GM23338 (cell line): ENCODE data around the gene GRAMD1A. TPM values are rescaled to one million over a fixed set of nuclear protein-coding genes. Genes with fewer than 3 reads are reported as not detected.
A peak's percentile ranks its signal among the peaks of the same experiment; 100 is the strongest.
"Not testable (repeated sequence)": the region's sequence is repeated elsewhere in the genome, so short reads cannot be mapped to it uniquely, and the experiment has no call there.

Experiments used
- ATAC-seq: fragments of 200-7000 bp; cut with Tn5 transposase; 3 replicates; pipeline ENCODE4 v1.9.1; 2020
- DNase-seq: peaks from one replicate; pipeline ENCODE4 v3.0.0-alpha.2; 2015; ENCODE audit warnings: low spot score
- H2AFZ ChIP-seq: fragments of 200-600 bp; sonication (generic); 2 replicates; pipeline ENCODE4 v1.8.0; 2016; ENCODE audit warnings: antibody characterized with exemption, mild to moderate bottlenecking, moderate library complexity
- H3F3A ChIP-seq: fragments of 200-600 bp; sonication (generic); replicated peaks from 2 replicates; pipeline ENCODE4 v1.8.0; 2017; ENCODE audit warnings: antibody characterized with exemption, mixed run types, low read depth
- H3K27ac ChIP-seq: fragments of 200-600 bp; sonication (generic); 2 replicates; pipeline ENCODE4 v1.6.1; 2016; ENCODE audit warnings: low read depth
- H3K27me3 ChIP-seq: fragments of 200-600 bp; sonication (generic); 2 replicates; pipeline ENCODE4 v1.8.0; 2016; ENCODE audit warnings: mild to moderate bottlenecking, mixed run types, moderate library complexity; ENCODE audit not compliant: insufficient read depth
- H3K36me3 ChIP-seq: fragments of 200-600 bp; sonication (generic); 2 replicates; pipeline ENCODE4 v1.8.0; 2016; ENCODE audit warnings: mild to moderate bottlenecking; ENCODE audit not compliant: insufficient read depth
- H3K4me1 ChIP-seq: fragments of 200-600 bp; sonication (generic); 2 replicates; pipeline ENCODE4 v1.8.0; 2016; ENCODE audit warnings: mild to moderate bottlenecking, moderate library complexity; ENCODE audit not compliant: insufficient read depth
- H3K4me2 ChIP-seq: fragments of 200-600 bp; sonication (generic); 2 replicates; pipeline ENCODE4 v1.7.1; 2017; ENCODE audit warnings: mixed run types
- H3K4me3 ChIP-seq: fragments of 200-600 bp; sonication (generic); 2 replicates; pipeline ENCODE4 v1.6.1; 2016; ENCODE audit warnings: mixed run types
- H3K79me2 ChIP-seq: fragments of 200-600 bp; sonication (generic); replicated peaks from 2 replicates; pipeline ENCODE4 v1.8.0; 2017; ENCODE audit warnings: mild to moderate bottlenecking; ENCODE audit not compliant: insufficient read depth
- H3K9me2 ChIP-seq: fragments of 200-600 bp; sonication (generic); 2 replicates; pipeline ENCODE4 v1.8.0; 2017; ENCODE audit not compliant: insufficient read depth
- H4K20me1 ChIP-seq: fragments of 200-600 bp; sonication (generic); replicated peaks from 2 replicates; pipeline ENCODE4 v1.8.0; 2017; ENCODE audit warnings: mild to moderate bottlenecking; ENCODE audit not compliant: insufficient read depth
- H3K27ac Mint-ChIP-seq: 2 replicates; pipeline ENCODE4 v1.8.0; 2020; ENCODE audit warnings: inconsistent platforms, mild to moderate bottlenecking, moderate library complexity, mixed read lengths
- H3K27me3 Mint-ChIP-seq: 3 replicates; pipeline ENCODE4 v1.8.0; 2022; ENCODE audit warnings: low read depth, mild to moderate bottlenecking, moderate library complexity, mixed read lengths, inconsistent platforms; ENCODE audit not compliant: insufficient read depth, poor library complexity
- H3K36me3 Mint-ChIP-seq: 3 replicates; pipeline ENCODE4 v1.8.0; 2021; ENCODE audit warnings: low read depth, mild to moderate bottlenecking, inconsistent platforms, moderate library complexity, mixed read lengths
- H3K4me1 Mint-ChIP-seq: 3 replicates; pipeline ENCODE4 v1.8.0; 2020; ENCODE audit warnings: mild to moderate bottlenecking, inconsistent platforms, mixed read lengths
- H3K4me3 Mint-ChIP-seq: 3 replicates; pipeline ENCODE4 v1.8.0; 2021; ENCODE audit warnings: moderate library complexity, mild to moderate bottlenecking, inconsistent platforms, mixed read lengths
- H3K9me3 Mint-ChIP-seq: 3 replicates; pipeline ENCODE4 v1.8.0; 2020; ENCODE audit warnings: moderate library complexity, mild to moderate bottlenecking, inconsistent platforms, mixed read lengths
- CTCF ChIP-seq, 2 experiments: fragments of 200-600 bp in 1 of 2; sonication (generic) in 1 of 2; conservative IDR thresholded peaks; 2 replicates each; pipeline versions ENCODE4 v1.5.1 to v1.6.1; 2016 to 2017; ENCODE audit warnings: antibody characterized with exemption in 2 of 2, low read depth in 2 of 2, mild to moderate bottlenecking in 2 of 2, moderate library complexity in 1 of 2
- EZH2 ChIP-seq: fragments of 200-600 bp; sonication (generic); IDR thresholded peaks from one replicate; pipeline ENCODE4 v1.8.0; 2017; ENCODE audit warnings: antibody characterized with exemption, mild to moderate bottlenecking, low read depth; ENCODE audit not compliant: unreplicated experiment
- EZH2phosphoT487 ChIP-seq: fragments of 200-600 bp; sonication (generic); IDR thresholded peaks from one replicate; pipeline ENCODE4 v1.8.1; 2018; ENCODE audit warnings: antibody characterized with exemption; ENCODE audit not compliant: unreplicated experiment
- JUNB ChIP-seq: IDR thresholded peaks from one replicate; pipeline ENCODE4 v1.6.1; 2016; ENCODE audit warnings: antibody characterized with exemption; ENCODE audit not compliant: unreplicated experiment
- POLR2AphosphoS5 ChIP-seq: IDR thresholded peaks from 2 replicates; pipeline ENCODE4 v1.6.1; 2016; ENCODE audit warnings: antibody characterized with exemption, low read depth
- STAT1 ChIP-seq: IDR thresholded peaks from one replicate; pipeline ENCODE4 v1.6.1; 2016; ENCODE audit warnings: antibody characterized with exemption; ENCODE audit not compliant: unreplicated experiment
- polyA plus RNA-seq: library from polyadenylated mRNA; unstranded; fragments of >200 nt; fragmentation: Nextera tagmentation; extraction: Ambion mirVana; gene quantifications from 2 replicates; pipeline ENCODE4 v1.2.1, GENCODE V29; 2016
- total RNA-seq: library from RNA; depleted of rRNA; stranded (reverse); fragments of >200 nt; shearing (Covaris generic); gene quantifications from 2 replicates; pipeline ENCODE4 v1.2.3, GENCODE V29; 2014
- TF ChIP-seq, protein P1 (sequence below): IDR thresholded peaks from 2 replicates; pipeline ENCODE4 v1.6.1; 2016; ENCODE audit warnings: antibody characterized with exemption

Gene GRAMD1A
- total and polyA plus RNA-seq, 2 experiments from 2014 or later = 122 to 174 TPM

DNA sequence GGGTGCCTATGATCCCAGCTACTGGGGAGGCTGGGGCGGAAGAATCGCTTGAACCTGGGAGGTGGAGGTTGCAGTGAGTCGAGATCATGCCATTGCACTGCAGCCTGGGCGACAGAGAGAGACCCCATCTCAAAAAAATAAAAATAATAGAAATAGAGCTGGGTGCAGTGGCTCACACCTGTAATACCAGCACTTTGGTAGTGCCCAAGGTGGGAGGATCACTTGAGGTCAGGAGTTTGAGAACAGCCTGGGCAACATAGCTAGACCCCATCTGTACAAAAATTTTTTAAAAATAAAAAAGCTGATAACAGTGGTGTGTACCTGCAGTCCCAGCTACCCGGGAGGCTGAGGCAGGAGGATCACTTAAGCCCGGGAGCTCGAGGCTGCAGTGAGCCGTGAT is 7.3 kb downstream of the GRAMD1A start:
- Histone ChIP-seq H3K36me3 (peaks cover 38% of the 10 kb centered on the region), H4K20me1 (peaks cover 56% of the 10 kb centered on the region), H3F3A (peaks cover 35% of the 10 kb centered on the region), H3K79me2 (peaks cover 64% of the 10 kb centered on the region), H3K27ac (0 out of 2 replicates have a peak overlapping the region, but pooled peaks have one; percentile 45), H3K4me1 (peaks cover 16% of the 10 kb centered on the region)
- Mint-ChIP-seq H3K4me1 (peaks cover 22% of the 10 kb centered on the region), H3K36me3 (peaks cover 83% of the 10 kb centered on the region), H3K27me3 (peaks cover 15% of the 10 kb centered on the region)
- not testable (repeated sequence) for ATAC-seq, H3K4me3 Mint-ChIP-seq, H2AFZ ChIP-seq, H3K4me2 ChIP-seq, H3K27ac Mint-ChIP-seq, H3K4me3 ChIP-seq, H3K9me3 Mint-ChIP-seq, H3K9me2 ChIP-seq, H3K27me3 ChIP-seq, DNase-seq

DNA sequence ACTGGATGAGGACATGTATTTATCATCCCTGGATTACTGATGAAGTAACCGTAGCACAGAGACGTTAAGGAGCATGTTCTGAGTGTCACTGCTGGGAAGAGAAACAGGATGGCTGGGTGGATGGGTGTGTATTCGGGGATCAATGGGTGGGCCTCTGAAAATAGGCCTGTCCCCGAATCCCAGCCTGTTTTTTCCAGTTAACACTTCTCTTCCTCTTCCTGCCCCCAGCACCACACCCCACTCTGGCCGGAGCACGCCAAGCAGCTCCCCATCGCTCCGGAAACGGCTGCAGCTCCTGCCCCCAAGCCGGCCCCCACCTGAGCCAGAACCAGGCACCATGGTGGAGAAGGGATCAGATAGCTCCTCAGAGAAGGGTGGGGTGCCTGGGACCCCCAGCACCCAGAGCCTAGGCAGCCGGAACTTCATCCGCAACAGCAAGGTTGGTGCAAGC is 8.8 kb downstream of the GRAMD1A start:
- DNase-seq (no peak), ATAC-seq (no peak)
- peaks cover 83% of the 10 kb centered on the region for H3K36me3 Mint-ChIP-seq
- peak overlapping the region; percentile 63 for H3K27ac ChIP-seq
- H2AFZ ChIP-seq = no peak overlapping the region
- H3K27me3 ChIP-seq = no peaks in the 10 kb centered on the region
- peaks cover 35% of the 10 kb centered on the region for H3F3A ChIP-seq
- no peak overlapping the region for H3K4me3 ChIP-seq
- H3K9me2 ChIP-seq = no peaks in the 10 kb centered on the region
- no peak overlapping the region for H3K27ac Mint-ChIP-seq
- peaks cover 44% of the 10 kb centered on the region for H3K36me3 ChIP-seq
- peaks cover 26% of the 10 kb centered on the region for H3K27me3 Mint-ChIP-seq
- H3K4me3 Mint-ChIP-seq = no peak overlapping the region
- H4K20me1 ChIP-seq = peaks cover 50% of the 10 kb centered on the region
- H3K9me3 Mint-ChIP-seq = no peaks in the 10 kb centered on the region; the same call in 2 of the 3 replicates
- peaks cover 13% of the 10 kb centered on the region for H3K4me1 Mint-ChIP-seq
- TF ChIP-seq CTCF (conservative IDR thresholded peaks at IDR 0.05; ENCODE audit: low read depth in 2 of 2) = no peak
- peaks cover 5% of the 10 kb centered on the region; the same call in 1 of the 2 replicates for H3K4me1 ChIP-seq
- no peak overlapping the region for H3K4me2 ChIP-seq
- H3K79me2 ChIP-seq = peaks cover 49% of the 10 kb centered on the region

DNA sequence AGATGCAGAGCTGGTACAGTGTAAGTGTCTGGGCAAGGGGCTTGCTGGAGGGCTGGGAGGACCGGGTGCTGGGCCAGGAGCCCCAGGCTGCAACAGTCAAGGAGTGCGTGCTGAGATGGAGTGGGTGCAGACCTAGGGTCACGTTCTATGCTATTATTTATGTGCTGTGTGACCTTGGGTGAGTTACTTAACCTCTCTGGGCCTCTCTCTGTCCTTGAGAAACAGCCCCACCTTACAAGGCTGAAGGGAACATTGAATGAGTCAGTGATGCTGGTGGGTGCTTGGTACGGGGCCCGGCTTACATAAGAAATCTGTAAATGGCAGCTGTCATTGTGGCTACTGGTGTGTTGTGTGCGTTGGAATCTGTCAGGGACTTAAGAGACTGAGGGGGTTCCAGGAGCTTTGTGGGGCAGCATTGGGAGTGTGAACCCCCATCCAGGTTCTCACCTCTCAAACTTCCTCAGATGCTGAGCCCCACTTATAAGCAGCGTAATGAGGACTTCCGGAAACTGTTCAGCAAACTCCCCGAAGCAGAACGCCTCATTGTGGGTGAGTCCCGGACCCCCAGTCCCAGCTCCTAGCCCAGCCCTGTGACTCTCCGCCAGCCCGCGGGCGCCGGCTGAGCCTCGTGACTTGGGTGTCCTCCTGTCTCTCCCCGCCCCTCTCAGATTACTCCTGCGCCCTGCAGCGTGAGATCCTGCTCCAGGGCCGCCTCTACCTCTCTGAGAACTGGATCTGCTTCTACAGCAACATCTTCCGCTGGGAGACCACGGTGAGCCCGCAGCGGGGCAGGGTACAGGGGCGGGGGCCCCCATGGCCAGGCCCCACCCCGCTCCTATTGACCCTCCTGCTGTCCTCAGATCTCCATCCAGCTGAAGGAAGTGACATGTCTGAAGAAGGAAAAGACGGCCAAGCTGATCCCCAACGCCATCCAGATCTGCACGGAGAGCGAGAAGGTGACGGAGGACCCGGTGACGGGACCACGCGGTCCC is 9.6 kb downstream of the GRAMD1A start:
- H3K4me2 ChIP-seq = no peak overlapping the region
- DNase-seq (no peak), ATAC-seq (no peak)
- no peak overlapping the region for H3K4me3 ChIP-seq
- H3K4me3 Mint-ChIP-seq = no peak overlapping the region
- H3K4me1 ChIP-seq = no peaks in the 10 kb centered on the region
- TF ChIP-seq JUNB (no peak), EZH2phosphoT487 (no peak), EZH2 (no peak), CTCF (conservative IDR thresholded peaks at IDR 0.05; ENCODE audit: low read depth in 2 of 2) (no peak), STAT1 (no peak), POLR2AphosphoS5 (no peak)
- TF ChIP-seq, protein P1, sequence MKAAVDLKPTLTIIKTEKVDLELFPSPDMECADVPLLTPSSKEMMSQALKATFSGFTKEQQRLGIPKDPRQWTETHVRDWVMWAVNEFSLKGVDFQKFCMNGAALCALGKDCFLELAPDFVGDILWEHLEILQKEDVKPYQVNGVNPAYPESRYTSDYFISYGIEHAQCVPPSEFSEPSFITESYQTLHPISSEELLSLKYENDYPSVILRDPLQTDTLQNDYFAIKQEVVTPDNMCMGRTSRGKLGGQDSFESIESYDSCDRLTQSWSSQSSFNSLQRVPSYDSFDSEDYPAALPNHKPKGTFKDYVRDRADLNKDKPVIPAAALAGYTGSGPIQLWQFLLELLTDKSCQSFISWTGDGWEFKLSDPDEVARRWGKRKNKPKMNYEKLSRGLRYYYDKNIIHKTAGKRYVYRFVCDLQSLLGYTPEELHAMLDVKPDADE = no peak
- H2AFZ ChIP-seq = no peak overlapping the region
- H4K20me1 ChIP-seq = peaks cover 47% of the 10 kb centered on the region
- peaks cover 25% of the 10 kb centered on the region for H3K27me3 Mint-ChIP-seq
- peaks cover 7% of the 10 kb centered on the region; the same call in 2 of the 3 replicates for H3K4me1 Mint-ChIP-seq
- H3K27ac Mint-ChIP-seq = no peak overlapping the region
- peaks cover 52% of the 10 kb centered on the region for H3K36me3 ChIP-seq
- peaks cover 85% of the 10 kb centered on the region for H3K36me3 Mint-ChIP-seq
- H3K27me3 ChIP-seq = no peaks in the 10 kb centered on the region
- peak overlapping the region; percentile 39; the same call in 1 of the 2 replicates for H3K27ac ChIP-seq
- no peaks in the 10 kb centered on the region for H3K9me2 ChIP-seq
- H3F3A ChIP-seq = peaks cover 39% of the 10 kb centered on the region
- no peaks in the 10 kb centered on the region; the same call in 2 of the 3 replicates for H3K9me3 Mint-ChIP-seq
- H3K79me2 ChIP-seq = peaks cover 41% of the 10 kb centered on the region
